ENCODE results near the gene ADAP1. TPM values are rescaled to one million over a fixed set of nuclear protein-coding genes. Genes with fewer than 3 reads are reported as not detected.

ADAP1 gene
- total and polyA plus RNA-seq, 2 of the 13 experiments (the other 11 are each of a cell fraction or from before 2014, with no cell fraction given) = 10.5 to 24.6 TPM

GRCh38 chr7:985915-986741 is 31.6 kb upstream of the ADAP1 start (continued):
- TF ChIP-seq ZNF18 (CRISPR knock-in tag; IDR thresholded peaks at IDR 0.05; ENCODE audit: insufficient replicate concordance) = no peak
- TF ChIP-seq ZNF788 (CRISPR knock-in tag; IDR thresholded peaks at IDR 0.05; ENCODE audit: borderline replicate concordance) = no peak
- TF ChIP-seq SNAI1 (CRISPR knock-in tag; IDR thresholded peaks at IDR 0.05; ENCODE audit: borderline replicate concordance) = no peak
- TF ChIP-seq, protein P1, sequence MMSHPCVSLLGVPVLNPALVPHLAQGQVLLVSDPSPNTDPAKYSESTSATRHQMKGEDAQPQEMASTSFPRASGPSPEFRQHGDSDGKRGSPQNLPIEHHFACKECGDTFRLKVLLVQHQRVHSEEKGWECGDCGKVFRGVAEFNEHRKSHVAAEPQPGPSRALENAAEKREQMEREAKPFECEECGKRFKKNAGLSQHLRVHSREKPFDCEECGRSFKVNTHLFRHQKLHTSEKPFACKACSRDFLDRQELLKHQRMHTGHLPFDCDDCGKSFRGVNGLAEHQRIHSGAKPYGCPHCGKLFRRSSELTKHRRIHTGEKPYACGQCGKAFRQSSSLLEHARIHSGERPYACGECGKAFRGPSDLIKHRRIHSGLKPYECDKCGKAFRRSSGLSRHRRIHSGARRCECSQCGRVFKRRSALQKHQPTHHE (CRISPR knock-in tag; IDR thresholded peaks at IDR 0.05; ENCODE audit: borderline replicate concordance) = no peak
- peak; percentile 47 for TF ChIP-seq SAP130 (CRISPR knock-in tag; IDR thresholded peaks at IDR 0.05; ENCODE audit: low read depth)
- no peak for TF ChIP-seq EHMT2 (IDR thresholded peaks at IDR 0.05; ENCODE audit: borderline replicate concordance, low read depth, low read length)
- 0 out of 2 replicates have a peak, but pooled peaks have one; percentile 18 for TF ChIP-seq RXRB (CRISPR knock-in tag; IDR thresholded peaks at IDR 0.05; ENCODE audit: borderline replicate concordance)
- TF ChIP-seq AGO2 (optimal IDR thresholded peaks at IDR 0.05; ENCODE audit: low read depth, low read length) = peak; percentile 79
- TF ChIP-seq ZNF883 (CRISPR knock-in tag; IDR thresholded peaks at IDR 0.05; ENCODE audit: not compliant biosample characterization) = peak; percentile 31
- no peak for TF ChIP-seq ZNF563 (CRISPR knock-in tag; IDR thresholded peaks at IDR 0.05)
- TF ChIP-seq PHF21A (CRISPR knock-in tag; IDR thresholded peaks at IDR 0.05) = no peak
- TF ChIP-seq, protein P2, sequence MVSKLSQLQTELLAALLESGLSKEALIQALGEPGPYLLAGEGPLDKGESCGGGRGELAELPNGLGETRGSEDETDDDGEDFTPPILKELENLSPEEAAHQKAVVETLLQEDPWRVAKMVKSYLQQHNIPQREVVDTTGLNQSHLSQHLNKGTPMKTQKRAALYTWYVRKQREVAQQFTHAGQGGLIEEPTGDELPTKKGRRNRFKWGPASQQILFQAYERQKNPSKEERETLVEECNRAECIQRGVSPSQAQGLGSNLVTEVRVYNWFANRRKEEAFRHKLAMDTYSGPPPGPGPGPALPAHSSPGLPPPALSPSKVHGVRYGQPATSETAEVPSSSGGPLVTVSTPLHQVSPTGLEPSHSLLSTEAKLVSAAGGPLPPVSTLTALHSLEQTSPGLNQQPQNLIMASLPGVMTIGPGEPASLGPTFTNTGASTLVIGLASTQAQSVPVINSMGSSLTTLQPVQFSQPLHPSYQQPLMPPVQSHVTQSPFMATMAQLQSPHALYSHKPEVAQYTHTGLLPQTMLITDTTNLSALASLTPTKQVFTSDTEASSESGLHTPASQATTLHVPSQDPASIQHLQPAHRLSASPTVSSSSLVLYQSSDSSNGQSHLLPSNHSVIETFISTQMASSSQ (IDR thresholded peaks at IDR 0.05; ENCODE audit: low read depth) = no peak
- TF ChIP-seq, protein P2 (CRISPR knock-in tag; IDR thresholded peaks at IDR 0.05; ENCODE audit: borderline replicate concordance) = no peak; the same call in 1 of the 2 replicates
- peak; percentile 39; the same call in 1 of the 2 replicates for TF ChIP-seq GABPB1 (CRISPR knock-in tag; IDR thresholded peaks at IDR 0.05)
- TF ChIP-seq CC2D1A (CRISPR knock-in tag; IDR thresholded peaks at IDR 0.05) = no peak
- 0 out of 2 replicates have a peak, but pooled peaks have one; percentile 26 for TF ChIP-seq KDM2A (CRISPR knock-in tag; IDR thresholded peaks at IDR 0.05; ENCODE audit: borderline replicate concordance, low read depth)
- TF ChIP-seq, protein P3, sequence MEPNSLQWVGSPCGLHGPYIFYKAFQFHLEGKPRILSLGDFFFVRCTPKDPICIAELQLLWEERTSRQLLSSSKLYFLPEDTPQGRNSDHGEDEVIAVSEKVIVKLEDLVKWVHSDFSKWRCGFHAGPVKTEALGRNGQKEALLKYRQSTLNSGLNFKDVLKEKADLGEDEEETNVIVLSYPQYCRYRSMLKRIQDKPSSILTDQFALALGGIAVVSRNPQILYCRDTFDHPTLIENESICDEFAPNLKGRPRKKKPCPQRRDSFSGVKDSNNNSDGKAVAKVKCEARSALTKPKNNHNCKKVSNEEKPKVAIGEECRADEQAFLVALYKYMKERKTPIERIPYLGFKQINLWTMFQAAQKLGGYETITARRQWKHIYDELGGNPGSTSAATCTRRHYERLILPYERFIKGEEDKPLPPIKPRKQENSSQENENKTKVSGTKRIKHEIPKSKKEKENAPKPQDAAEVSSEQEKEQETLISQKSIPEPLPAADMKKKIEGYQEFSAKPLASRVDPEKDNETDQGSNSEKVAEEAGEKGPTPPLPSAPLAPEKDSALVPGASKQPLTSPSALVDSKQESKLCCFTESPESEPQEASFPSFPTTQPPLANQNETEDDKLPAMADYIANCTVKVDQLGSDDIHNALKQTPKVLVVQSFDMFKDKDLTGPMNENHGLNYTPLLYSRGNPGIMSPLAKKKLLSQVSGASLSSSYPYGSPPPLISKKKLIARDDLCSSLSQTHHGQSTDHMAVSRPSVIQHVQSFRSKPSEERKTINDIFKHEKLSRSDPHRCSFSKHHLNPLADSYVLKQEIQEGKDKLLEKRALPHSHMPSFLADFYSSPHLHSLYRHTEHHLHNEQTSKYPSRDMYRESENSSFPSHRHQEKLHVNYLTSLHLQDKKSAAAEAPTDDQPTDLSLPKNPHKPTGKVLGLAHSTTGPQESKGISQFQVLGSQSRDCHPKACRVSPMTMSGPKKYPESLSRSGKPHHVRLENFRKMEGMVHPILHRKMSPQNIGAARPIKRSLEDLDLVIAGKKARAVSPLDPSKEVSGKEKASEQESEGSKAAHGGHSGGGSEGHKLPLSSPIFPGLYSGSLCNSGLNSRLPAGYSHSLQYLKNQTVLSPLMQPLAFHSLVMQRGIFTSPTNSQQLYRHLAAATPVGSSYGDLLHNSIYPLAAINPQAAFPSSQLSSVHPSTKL (CRISPR knock-in tag; IDR thresholded peaks at IDR 0.05) = peak; percentile 37
